ENCODE results near the gene LAMA2.

GRCh38 chr6:129364767-129365166, 481.8 kb downstream of the LAMA2 start:
- TF ChIP-seq CTCF (conservative IDR thresholded peaks at IDR 0.05 in 1 of 2, IDR thresholded peaks at IDR 0.05 in 1 of 2; ENCODE audit: low read depth in 1 of 2, low read length in 2 of 2) (no peak), EZH2 (IDR thresholded peaks at IDR 0.05; ENCODE audit: low read length, missing control alignments) (no peak)

Measured in fibroblast of lung (primary cell).